NCI-H345 treated with DMSO at 0.1 percent for 48 hours (cell line): Measurements from ENCODE around the gene KDM6B.
"Not testable (repeated sequence)": the region's sequence is repeated elsewhere in the genome, so short reads cannot be mapped to it uniquely, and the experiment has no call there.

Experiments
- DNase-seq: peaks from one replicate; lab custom pipeline; 2025; ENCODE audit not compliant: unreplicated experiment; lab: John Stamatoyannopoulos, UW

KDM6B gene, protein sequence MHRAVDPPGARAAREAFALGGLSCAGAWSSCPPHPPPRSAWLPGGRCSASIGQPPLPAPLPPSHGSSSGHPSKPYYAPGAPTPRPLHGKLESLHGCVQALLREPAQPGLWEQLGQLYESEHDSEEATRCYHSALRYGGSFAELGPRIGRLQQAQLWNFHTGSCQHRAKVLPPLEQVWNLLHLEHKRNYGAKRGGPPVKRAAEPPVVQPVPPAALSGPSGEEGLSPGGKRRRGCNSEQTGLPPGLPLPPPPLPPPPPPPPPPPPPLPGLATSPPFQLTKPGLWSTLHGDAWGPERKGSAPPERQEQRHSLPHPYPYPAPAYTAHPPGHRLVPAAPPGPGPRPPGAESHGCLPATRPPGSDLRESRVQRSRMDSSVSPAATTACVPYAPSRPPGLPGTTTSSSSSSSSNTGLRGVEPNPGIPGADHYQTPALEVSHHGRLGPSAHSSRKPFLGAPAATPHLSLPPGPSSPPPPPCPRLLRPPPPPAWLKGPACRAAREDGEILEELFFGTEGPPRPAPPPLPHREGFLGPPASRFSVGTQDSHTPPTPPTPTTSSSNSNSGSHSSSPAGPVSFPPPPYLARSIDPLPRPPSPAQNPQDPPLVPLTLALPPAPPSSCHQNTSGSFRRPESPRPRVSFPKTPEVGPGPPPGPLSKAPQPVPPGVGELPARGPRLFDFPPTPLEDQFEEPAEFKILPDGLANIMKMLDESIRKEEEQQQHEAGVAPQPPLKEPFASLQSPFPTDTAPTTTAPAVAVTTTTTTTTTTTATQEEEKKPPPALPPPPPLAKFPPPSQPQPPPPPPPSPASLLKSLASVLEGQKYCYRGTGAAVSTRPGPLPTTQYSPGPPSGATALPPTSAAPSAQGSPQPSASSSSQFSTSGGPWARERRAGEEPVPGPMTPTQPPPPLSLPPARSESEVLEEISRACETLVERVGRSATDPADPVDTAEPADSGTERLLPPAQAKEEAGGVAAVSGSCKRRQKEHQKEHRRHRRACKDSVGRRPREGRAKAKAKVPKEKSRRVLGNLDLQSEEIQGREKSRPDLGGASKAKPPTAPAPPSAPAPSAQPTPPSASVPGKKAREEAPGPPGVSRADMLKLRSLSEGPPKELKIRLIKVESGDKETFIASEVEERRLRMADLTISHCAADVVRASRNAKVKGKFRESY (N-terminal part only)

DNA sequence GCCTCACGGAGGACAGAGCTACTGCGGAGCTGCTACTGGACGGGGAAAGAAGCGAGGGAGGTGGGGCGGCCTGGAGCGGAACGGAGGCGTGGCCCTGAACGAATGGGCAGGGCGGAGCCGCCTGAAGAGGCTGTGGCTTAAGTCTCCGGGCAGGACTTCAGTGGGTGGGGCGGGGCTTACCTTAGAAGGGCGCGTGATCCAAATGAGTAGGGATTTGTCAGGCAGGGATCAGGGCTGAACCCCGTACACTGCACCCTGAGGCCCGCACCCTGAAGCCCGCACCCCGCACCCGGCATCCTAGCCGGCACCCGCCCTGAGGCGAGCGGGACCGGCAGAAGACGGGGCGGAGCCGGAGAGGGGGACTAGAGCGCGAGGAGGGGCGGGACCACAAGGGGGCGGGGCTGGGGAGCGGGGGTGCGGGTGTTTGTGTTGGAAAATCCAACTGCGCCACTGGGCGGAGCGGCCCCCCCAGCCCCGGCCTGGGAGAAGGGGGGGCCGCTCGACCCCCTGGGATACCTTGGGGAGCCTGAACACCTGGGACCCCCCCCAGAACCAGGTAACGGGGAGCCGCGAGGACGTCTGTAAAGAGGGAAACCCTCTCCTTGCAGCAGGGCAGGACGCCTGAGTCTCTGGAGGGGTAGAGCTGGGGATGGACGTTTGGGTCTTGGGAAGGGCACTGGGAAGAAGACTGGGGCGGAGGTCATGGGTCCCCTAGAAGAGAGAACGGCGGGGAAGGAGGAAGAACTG lies at the start of gene KDM6B:
TSS of gene KDM6B (plus strand) at position 423 of the 747 bp plus-strand sequence. CDS start 11,338 bp downstream, outside the sequence.
- DNase-seq, result peak; percentile 64

GRCh38 chr17:7786866-7787265 lies 47.2 kb upstream of the KDM6B start:
- DNase-seq, result no peak

DNA sequence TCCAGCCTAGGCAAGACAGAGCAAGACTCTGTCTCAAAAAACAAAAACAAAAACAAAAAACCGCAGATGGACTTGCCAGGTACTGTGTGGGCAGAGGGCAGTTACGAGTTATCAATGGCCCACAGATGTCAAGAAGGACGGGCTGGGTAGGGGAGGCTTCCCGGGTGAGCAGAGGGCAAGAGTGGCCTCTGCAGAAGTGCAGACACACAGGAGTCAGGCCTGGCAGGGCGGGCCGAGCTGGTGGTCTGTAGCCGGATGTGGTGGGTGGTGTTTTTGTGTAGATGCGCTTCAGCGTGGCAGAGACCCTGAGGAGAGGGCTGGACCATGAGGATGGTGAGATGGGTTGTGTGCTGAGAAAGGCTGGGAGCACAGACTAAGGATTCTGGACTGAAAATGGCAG lies 44.9 kb upstream of the KDM6B start:
- DNase-seq, result no peak

DNA sequence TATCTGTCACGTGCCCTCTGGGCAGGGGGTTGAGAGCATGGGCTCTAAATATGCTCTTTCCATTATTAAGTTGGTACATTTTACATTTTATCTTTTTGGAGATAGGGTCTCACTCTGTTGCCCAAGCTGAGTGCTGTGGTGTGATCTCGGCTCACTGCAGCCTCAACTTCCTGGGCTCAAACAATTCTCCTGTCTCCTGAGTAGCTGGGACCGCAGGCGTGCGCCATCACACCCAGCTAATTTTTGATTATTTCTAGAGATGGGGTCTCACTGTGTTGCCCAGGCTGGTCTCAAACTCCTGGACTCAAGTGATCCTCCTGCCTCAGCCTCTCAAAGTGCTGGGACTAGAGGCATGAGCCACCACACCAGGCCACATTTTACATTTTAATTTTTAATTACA lies 43.9 kb upstream of the KDM6B start:
- no peak for DNase-seq

GRCh38 chr17:7792611-7793010 lies 41.4 kb upstream of the KDM6B start:
- no peak for DNase-seq

DNA sequence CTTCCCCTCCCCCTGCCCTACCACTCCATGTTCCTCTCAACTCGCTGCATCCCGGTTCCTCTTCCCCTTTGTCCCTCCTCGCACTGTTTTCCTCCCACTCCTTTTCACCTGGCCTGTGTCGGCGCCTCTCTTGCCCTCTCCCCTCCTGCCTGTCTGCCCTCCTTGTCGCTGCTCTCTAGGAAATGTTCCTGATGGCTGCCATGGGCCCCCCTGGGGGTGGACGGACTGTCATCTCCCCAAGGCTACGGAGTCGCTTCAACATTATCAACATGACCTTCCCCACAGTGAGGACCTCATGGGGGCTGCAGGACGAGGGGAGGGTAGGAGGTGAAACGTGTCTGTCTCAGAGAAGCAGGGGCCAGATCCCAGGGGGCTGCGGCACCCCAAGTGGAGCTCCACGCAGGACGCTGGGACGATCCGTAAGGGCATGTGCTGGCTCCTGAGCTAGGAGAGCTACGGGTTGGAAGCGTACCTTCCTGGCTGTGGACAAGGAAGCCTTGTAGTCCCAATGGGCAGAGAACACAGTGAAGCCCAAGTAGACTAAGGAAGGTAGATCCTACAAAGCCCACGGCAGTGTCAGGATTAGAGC lies 39.8 kb upstream of the KDM6B start:
- DNase-seq, result no peak

DNA sequence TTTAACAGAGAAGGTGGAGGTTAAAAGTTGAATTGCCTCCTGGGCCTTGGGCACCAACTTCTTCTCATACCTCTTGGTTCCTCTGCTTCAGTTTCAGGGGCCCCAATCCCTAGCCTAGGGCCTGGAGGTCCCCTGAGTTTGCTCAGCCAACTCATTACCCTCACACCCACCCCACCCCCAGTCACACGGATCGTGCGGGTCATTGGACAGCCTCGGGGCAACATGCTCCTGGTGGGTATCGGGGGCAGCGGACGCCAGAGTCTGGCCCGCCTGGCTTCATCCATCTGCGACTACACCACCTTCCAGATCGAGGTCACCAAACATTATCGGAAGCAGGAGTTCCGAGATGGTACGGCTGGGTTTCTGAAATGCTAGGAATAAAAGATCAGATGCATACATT lies 36.0 kb upstream of the KDM6B start:
- no peak for DNase-seq

DNA sequence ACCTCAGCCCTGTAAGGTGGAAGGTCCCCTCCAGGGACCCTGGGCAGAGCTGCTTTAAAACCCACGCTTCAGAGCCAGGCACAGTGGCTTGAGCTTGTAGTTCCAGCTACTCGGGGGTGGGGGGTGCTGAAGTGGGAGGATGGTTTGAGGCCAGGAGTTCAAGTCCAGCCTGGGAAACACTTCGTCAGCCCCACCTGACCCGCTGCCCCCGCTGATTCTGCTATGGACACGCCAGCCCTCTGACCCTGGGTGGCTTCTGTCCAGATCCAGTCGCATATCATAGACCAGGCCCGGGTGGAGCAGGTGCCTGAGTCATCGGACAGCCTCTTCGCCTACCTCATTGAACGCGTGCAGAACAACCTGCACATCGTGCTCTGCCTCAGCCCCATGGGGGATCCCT lies 35.2 kb upstream of the KDM6B start:
- no peak for DNase-seq

GRCh38 chr17:7803981-7804380 lies 30.0 kb upstream of the KDM6B start:
- no peak for DNase-seq

DNA sequence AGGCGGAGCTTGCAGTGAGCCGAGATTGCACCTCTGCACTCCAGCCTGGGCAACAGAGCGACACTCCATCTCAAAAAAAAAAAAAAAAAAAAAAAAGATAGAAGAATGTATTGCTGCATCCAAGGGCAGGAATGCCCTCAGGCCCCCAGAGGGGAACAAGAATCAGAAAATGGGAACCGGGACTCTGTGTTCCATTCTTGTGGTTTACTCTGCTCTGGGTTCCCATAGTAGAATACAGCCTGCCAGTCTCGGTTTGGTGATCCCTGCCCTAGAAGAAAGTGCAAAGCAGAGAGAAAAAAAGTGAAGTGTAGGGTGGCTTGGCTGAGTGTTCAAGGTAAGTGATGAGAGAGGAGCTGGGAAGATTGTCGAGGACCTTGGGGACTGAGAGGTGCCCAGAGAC lies 27.4 kb upstream of the KDM6B start:
- no peak for DNase-seq

- no peak for DNase-seq
These were observed 26.8 kb upstream of the KDM6B start for GRCh38 chr17:7807206-7807605.

DNA sequence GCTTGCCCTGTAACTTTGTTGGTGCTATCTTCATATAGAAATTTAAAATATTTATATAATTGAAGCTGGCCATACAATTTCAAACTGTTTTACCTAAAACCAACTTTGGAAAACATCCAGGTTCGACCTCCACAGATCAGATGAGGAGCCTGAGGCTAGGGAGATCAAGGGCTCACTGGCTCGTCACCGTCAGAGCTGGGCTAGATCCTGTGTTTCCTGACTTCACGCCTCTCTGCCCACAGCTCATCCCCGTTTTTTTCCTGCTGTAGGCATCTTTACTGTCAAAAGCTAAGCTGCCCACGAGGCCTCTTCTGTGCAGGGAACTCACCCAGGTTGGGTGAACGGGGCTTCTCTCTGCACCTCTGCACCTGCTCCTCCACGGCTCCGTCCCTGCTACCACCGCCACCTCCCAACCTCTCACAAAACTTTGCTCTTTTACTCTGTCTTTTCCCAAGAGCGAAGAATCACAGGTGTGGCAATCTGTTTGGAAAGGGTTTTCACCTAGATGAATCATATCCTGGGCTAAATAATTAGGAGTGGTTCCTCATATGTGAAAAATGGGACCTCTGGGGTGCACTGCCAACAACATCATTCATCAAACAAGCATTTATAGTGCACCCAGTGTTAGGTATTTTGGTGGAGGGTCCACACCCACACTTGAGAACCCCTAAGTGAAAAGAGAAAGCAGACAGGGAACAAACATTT lies 24.8 kb upstream of the KDM6B start:
- DNase-seq, result no peak

DNA sequence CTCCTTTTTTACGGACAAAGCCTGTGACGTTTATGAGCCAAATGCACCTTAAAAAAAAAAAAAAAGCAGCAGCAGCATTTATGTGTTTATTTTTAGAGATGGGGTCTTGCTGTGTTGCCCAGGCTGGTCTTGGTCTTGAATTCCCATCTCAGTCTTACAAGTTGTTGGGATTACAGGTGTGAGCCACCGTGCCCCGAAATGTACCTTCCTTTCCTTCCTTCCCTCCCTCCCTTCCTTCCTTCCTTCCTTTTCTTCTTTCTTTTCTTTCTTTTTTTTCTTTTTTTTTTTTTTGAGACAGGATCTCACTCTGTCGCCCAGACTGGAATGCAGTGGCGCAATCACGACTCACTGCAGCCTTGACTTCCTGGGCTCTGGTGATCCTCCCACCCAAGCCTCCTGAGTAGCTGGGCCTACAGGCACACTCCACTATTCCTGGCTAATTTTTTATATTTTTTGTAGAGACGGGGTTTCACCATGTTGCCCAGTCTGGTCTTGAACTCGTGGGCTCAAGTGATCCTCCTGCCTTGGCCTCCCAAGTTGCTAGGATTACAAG lies 24.1 kb upstream of the KDM6B start:
- DNase-seq, result not testable (repeated sequence)

GRCh38 chr17:7811251-7811650 lies 22.8 kb upstream of the KDM6B start:
- DNase-seq, result no peak

GRCh38 chr17:7814969-7815368 lies 19.0 kb upstream of the KDM6B start:
- no peak for DNase-seq

GRCh38 chr17:7816926-7817642 lies 16.9 kb upstream of the KDM6B start:
- DNase-seq, result no peak

- DNase-seq, result no peak
These were observed 16.4 kb upstream of the KDM6B start for GRCh38 chr17:7817643-7817964.

DNA sequence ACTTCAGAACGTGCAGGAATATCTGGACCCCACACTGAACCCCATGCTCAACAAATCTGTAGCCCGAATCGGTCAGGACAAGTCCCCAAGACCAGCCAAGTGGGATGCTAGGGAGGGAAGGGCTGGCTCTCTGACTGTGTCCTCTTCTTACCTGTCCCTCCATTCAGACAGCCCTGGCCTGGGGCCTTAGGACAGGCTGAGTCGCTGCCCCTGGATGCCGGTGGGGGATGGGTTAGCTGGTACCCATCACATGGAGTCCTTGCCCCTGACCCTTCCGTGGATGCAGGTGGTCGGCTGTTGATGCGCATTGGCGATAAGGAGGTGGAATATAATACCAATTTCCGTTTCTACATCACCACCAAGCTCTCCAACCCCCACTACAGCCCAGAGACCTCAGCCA lies 16.0 kb upstream of the KDM6B start:
- DNase-seq, result no peak
